Activated CD8-positive, alpha-beta memory T cell treated with anti-CD3 and anti-CD28 coated beads for 24 hours (primary cell): Measurements from ENCODE around the gene LIAS.
"Not testable (repeated sequence)": the region's sequence is repeated elsewhere in the genome, so short reads cannot be mapped to it uniquely, and the experiment has no call there.

Source experiments
- DNase-seq: peaks from one replicate; pipeline ENCODE4 v3.0.0-alpha.2; 2020

LIAS gene

GRCh38 chr4:39458505-39459300 lies at the start of gene LIAS, which contains the start of gene RPL9:
LIAS (plus strand) TSS chr4:39459056; CDS start chr4:39459118, 62 bp downstream.
RPL9 (minus strand) TSS chr4:39458922; CDS start chr4:39458439, 483 bp downstream.
- DNase-seq = peak; percentile 96

GRCh38 chr4:39410415-39410814 lies 48.4 kb upstream of the LIAS start:
- DNase-seq = no peak

- not testable (repeated sequence) for DNase-seq
Measured at GRCh38 chr4:39411561-39411960, 47.3 kb upstream of the LIAS start.

- DNase-seq = no peak
Measured at GRCh38 chr4:39415678-39416283, 43.1 kb upstream of the LIAS start.

GRCh38 chr4:39422247-39422646 lies 36.6 kb upstream of the LIAS start:
- no peak for DNase-seq

- DNase-seq = not testable (repeated sequence)
Measured at GRCh38 chr4:39425297-39425696, 33.6 kb upstream of the LIAS start.

- no peak for DNase-seq
Measured at GRCh38 chr4:39426728-39427127, 32.1 kb upstream of the LIAS start.

- no peak for DNase-seq
Measured at GRCh38 chr4:39427520-39428114, 31.2 kb upstream of the LIAS start.

- no peak for DNase-seq
Measured at GRCh38 chr4:39429476-39430334, 29.2 kb upstream of the LIAS start.

GRCh38 chr4:39433878-39434492 lies 24.9 kb upstream of the LIAS start:
- peak; percentile 5 for DNase-seq

GRCh38 chr4:39435659-39436563 lies 22.9 kb upstream of the LIAS start:
- DNase-seq = peak; percentile 35

GRCh38 chr4:39441593-39441992 lies 17.3 kb upstream of the LIAS start:
- DNase-seq = no peak

- DNase-seq = no peak
Measured at GRCh38 chr4:39442998-39443397, 15.9 kb upstream of the LIAS start.

- no peak for DNase-seq
Measured at GRCh38 chr4:39446483-39446841, 12.4 kb upstream of the LIAS start.

GRCh38 chr4:39446842-39447573 lies 11.8 kb upstream of the LIAS start:
- DNase-seq = peak; percentile 79

- DNase-seq = no peak
Measured at GRCh38 chr4:39450618-39451017, 8.2 kb upstream of the LIAS start.

- peak; percentile 65 for DNase-seq
Measured at GRCh38 chr4:39451423-39452023, 7.3 kb upstream of the LIAS start.

- DNase-seq = no peak
Measured at GRCh38 chr4:39452153-39452859, 6.5 kb upstream of the LIAS start.

- DNase-seq = no peak
Measured at GRCh38 chr4:39452860-39453587, 5.8 kb upstream of the LIAS start.
